ENCODE data around the gene DMP1. TPM values are rescaled to one million over a fixed set of nuclear protein-coding genes. Genes with fewer than 3 reads are reported as not detected.

The DMP1 gene
- total RNA-seq, 1 experiment from 2014 or later, result not detected

DNA sequence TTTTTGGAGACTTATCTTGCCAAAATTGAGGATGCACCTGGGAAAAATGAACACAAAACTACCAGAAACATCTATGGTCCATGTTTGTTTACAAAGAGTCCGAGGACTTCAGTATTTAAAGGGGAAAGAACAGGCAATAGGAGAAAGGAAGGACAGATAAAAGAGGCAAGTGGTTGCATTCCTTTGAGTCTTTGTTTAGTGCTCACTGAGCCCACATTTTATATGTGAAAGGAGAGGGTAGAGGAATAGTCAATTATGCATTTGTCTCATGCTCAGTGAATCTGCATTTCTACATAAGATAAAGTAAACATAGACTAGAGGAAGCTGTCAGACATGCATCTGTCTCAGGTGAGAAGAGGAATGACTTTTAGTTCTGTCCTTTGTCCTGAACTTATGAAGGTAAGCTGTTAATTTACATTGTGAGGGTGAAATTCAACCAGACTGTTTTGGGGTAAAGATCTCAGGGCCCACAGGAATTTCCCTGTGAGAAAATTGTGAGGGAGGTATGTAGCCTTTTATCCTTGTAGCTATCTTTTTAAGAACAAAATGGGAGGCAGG, 4.5 kb downstream of the DMP1 start:
- Histone ChIP-seq H3F3A (ENCODE audit: low read length, unreplicated experiment) (no peaks in the 10 kb centered on the region), H3K79me2 (ENCODE audit: low read length) (no peaks in the 10 kb centered on the region), H3K4me1 (ENCODE audit: insufficient read depth, low read length) (peaks cover 23% of the 10 kb centered on the region), H3K27me3 (ENCODE audit: low read length) (no peaks in the 10 kb centered on the region), H3K4me3 (ENCODE audit: low read length) (no peak overlapping the region), H3K27ac (ENCODE audit: low read length) (no peak overlapping the region), H2AFZ (ENCODE audit: low read length) (no peak overlapping the region), H3K4me2 (ENCODE audit: low read length) (no peak overlapping the region), H3K9me3 (ENCODE audit: low read length) (no peaks in the 10 kb centered on the region), H3K36me3 (ENCODE audit: low read depth, low read length) (no peaks in the 10 kb centered on the region), H3K9ac (ENCODE audit: low read length) (no peak overlapping the region), H4K20me1 (ENCODE audit: low read length) (no peaks in the 10 kb centered on the region), H3K9me2 (replicated peaks; ENCODE audit: low read length) (no peaks in the 10 kb centered on the region)
- TF ChIP-seq EZH2 (IDR thresholded peaks at IDR 0.05; ENCODE audit: low read length, unreplicated experiment) (no peak), EZH2phosphoT487 (IDR thresholded peaks at IDR 0.05; ENCODE audit: borderline replicate concordance, low read length) (no peak)
- TF ChIP-seq, protein P1, sequence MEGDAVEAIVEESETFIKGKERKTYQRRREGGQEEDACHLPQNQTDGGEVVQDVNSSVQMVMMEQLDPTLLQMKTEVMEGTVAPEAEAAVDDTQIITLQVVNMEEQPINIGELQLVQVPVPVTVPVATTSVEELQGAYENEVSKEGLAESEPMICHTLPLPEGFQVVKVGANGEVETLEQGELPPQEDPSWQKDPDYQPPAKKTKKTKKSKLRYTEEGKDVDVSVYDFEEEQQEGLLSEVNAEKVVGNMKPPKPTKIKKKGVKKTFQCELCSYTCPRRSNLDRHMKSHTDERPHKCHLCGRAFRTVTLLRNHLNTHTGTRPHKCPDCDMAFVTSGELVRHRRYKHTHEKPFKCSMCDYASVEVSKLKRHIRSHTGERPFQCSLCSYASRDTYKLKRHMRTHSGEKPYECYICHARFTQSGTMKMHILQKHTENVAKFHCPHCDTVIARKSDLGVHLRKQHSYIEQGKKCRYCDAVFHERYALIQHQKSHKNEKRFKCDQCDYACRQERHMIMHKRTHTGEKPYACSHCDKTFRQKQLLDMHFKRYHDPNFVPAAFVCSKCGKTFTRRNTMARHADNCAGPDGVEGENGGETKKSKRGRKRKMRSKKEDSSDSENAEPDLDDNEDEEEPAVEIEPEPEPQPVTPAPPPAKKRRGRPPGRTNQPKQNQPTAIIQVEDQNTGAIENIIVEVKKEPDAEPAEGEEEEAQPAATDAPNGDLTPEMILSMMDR (conservative IDR thresholded peaks at IDR 0.05; ENCODE audit: low read depth, low read length), result no peak
- no TSS peak for BruUV-seq (replicated peaks)
- no peak for ATAC-seq
- ChIA-PET CTCF (no interaction called here), POLR2A (ENCODE audit: unreplicated experiment) (no interaction called here)
- DNase-seq, result no peak
- intact Hi-C loops (cut with micrococcal nuclease), result loop anchor here (5.0 kb wide), 1 partner anchor 97 kb away; no protein-coding TSS in a partner anchor

DNA sequence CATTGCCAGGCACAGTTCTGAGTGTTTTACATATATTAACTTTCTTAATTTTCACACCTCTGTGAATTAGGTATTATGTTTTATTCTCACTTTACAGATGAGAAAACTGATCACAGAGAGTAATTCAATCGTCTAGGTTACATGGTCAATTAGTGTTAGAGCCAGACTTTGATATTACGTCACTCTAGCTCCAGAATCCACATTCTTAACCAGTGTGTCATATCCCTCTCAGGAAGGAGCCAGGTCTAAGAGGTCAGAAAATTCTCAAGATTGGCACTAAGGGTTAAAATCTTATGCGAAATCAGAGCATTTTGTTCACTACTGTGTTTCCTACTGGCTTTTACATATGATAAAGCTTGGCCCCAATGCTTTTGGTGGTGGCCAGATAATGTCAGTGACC, 7.4 kb downstream of the DMP1 start:
- Histone ChIP-seq H4K20me1 (ENCODE audit: low read length) (no peaks in the 10 kb centered on the region), H3K36me3 (ENCODE audit: low read depth, low read length) (no peaks in the 10 kb centered on the region), H3K27me3 (ENCODE audit: low read length) (no peaks in the 10 kb centered on the region), H3K4me3 (ENCODE audit: low read length) (no peak overlapping the region), H3K9me3 (ENCODE audit: low read length) (no peaks in the 10 kb centered on the region), H2AFZ (ENCODE audit: low read length) (no peak overlapping the region), H3K9me2 (replicated peaks; ENCODE audit: low read length) (no peaks in the 10 kb centered on the region), H3K27ac (ENCODE audit: low read length) (peak overlapping the region; percentile 85), H3F3A (ENCODE audit: low read length, unreplicated experiment) (no peaks in the 10 kb centered on the region), H3K9ac (ENCODE audit: low read length) (peak overlapping the region; percentile 60; the same call in 1 of the 2 replicates), H3K79me2 (ENCODE audit: low read length) (no peaks in the 10 kb centered on the region), H3K4me1 (ENCODE audit: insufficient read depth, low read length) (peaks cover 33% of the 10 kb centered on the region), H3K4me2 (ENCODE audit: low read length) (peak overlapping the region; percentile 75)
- DNase-seq (peak; percentile 71), ATAC-seq (0 out of 2 replicates have a peak, but pooled peaks have one; percentile 6)
- TF ChIP-seq EZH2phosphoT487 (IDR thresholded peaks at IDR 0.05; ENCODE audit: borderline replicate concordance, low read length) (no peak), EZH2 (IDR thresholded peaks at IDR 0.05; ENCODE audit: low read length, unreplicated experiment) (no peak)
- TF ChIP-seq, protein P1 (conservative IDR thresholded peaks at IDR 0.05; ENCODE audit: low read depth, low read length), result no peak
- intact Hi-C loops (cut with micrococcal nuclease), result loop anchor here (5.0 kb wide), 1 partner anchor 100 kb away; no protein-coding TSS in a partner anchor
- no TSS peak for BruUV-seq (replicated peaks)
- POLR2A ChIA-PET (ENCODE audit: unreplicated experiment), result no interaction called here
- CTCF ChIA-PET, result no interaction called here

DNA sequence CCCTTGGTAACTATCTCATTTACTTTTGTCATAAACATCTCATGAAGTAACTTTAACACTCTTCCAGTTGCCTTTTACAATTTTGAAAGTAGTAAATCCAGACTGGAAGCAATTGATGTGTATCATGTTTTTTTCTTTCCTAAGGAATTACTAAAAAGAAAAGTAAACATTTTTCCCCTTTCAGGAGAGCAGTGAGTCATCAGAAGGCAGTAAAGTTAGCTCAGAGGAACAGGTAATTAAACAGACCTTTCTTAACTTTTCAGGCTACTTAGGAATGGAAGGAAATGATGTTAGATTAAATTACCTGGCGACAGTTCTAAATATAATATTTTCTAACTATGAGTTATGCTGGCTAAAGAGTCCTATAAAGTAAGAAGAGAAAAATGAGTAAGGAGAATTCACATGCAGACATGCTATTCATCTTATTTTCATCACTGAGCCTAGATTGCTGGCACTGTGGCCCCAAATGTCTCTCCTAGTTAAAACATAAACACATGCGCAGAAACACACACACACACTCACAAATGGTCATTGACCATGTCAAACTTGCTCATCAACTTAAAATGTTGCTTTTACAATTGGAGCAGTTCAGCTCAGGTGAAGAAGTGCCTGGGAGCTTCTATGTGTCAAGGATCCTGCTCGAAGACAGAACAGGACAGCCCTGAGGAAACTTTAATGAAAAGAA, 9.3 kb downstream of the DMP1 start:
- H3K4me3 ChIP-seq (ENCODE audit: low read length), result peak overlapping the region; percentile 43; the same call in 1 of the 2 replicates
- no peaks in the 10 kb centered on the region for H3K9me2 ChIP-seq (replicated peaks; ENCODE audit: low read length)
- ChIA-PET CTCF (interaction anchor here (0.6 kb wide), 2 partner anchors 10 to 190 kb away, joined by 3 to 9 read pairs; no protein-coding TSS in a partner anchor), POLR2A (ENCODE audit: unreplicated experiment) (no interaction called here)
- TF ChIP-seq, protein P1 (conservative IDR thresholded peaks at IDR 0.05; ENCODE audit: low read depth, low read length), result no peak
- TF ChIP-seq EZH2 (IDR thresholded peaks at IDR 0.05; ENCODE audit: low read length, unreplicated experiment) (no peak), EZH2phosphoT487 (IDR thresholded peaks at IDR 0.05; ENCODE audit: borderline replicate concordance, low read length) (no peak)
- H3K4me1 ChIP-seq (ENCODE audit: insufficient read depth, low read length), result peaks cover 33% of the 10 kb centered on the region
- peak overlapping the region; percentile 26; the same call in 1 of the 2 replicates for H2AFZ ChIP-seq (ENCODE audit: low read length)
- no peaks in the 10 kb centered on the region for H3K79me2 ChIP-seq (ENCODE audit: low read length)
- intact Hi-C loops (cut with micrococcal nuclease), result loop anchor here (1.0 to 5.0 kb wide), 2 partner anchors 102 to 116 kb away; no protein-coding TSS in a partner anchor
- no TSS peak for BruUV-seq (replicated peaks)
- no peaks in the 10 kb centered on the region for H3K27me3 ChIP-seq (ENCODE audit: low read length)
- H3K27ac ChIP-seq (ENCODE audit: low read length), result peak overlapping the region; percentile 85
- H3K36me3 ChIP-seq (ENCODE audit: low read depth, low read length), result no peaks in the 10 kb centered on the region
- ATAC-seq (peak; percentile 86), DNase-seq (peak; percentile 81)
- peak overlapping the region; percentile 75 for H3K4me2 ChIP-seq (ENCODE audit: low read length)
- H3K9ac ChIP-seq (ENCODE audit: low read length), result peak overlapping the region; percentile 60
- H3K9me3 ChIP-seq (ENCODE audit: low read length), result no peaks in the 10 kb centered on the region
- H3F3A ChIP-seq (ENCODE audit: low read length, unreplicated experiment), result no peaks in the 10 kb centered on the region
- no peaks in the 10 kb centered on the region for H4K20me1 ChIP-seq (ENCODE audit: low read length)
